ENCODE measurements around the gene KLF3.

The KLF3 gene

DNA sequence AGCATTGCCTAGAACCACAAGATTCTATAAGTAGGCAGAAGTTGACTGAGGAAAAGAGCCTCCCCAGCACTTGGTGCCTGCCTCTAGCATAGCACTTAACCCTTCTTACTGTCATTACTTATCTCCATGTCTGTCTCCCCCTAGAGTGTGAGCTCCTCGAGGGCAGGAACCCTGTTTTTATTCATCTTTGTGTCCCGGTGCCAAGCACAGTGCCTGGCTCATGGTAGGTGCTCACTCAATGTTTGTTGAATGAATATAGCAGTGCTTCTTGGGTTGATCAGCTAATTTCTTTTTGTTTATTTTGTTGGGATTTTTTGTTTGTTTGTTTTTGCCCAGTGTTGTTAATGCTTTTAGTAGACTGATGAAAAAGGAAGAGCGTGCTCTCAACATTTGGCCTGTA, 30.3 kb downstream of the KLF3 start:
- no peak for DNase-seq (ENCODE audit: low read depth in 1 of 2, low spot score in 1 of 2)

DNA sequence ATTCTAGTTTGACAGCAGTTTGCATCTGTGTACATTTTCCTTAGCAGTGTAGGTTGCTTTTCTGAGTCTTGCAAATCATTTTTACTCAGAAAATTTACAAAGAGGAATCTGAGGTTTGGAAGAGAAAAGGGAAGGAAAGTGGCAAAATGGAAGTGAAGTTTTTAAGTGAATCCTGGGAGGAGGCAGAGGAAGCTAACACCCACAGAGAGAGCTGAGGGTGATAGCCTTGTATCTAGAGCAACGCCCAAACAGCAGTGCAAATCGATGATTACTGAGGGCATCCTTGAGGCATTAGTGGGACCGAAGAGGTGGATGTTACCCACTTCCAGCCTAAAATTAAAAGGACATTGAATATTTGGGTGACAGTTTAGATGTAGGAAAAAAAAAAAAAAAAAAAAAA, 31.8 kb downstream of the KLF3 start:
- no peak for DNase-seq (ENCODE audit: low read depth in 1 of 2, low spot score in 1 of 2)

DNA sequence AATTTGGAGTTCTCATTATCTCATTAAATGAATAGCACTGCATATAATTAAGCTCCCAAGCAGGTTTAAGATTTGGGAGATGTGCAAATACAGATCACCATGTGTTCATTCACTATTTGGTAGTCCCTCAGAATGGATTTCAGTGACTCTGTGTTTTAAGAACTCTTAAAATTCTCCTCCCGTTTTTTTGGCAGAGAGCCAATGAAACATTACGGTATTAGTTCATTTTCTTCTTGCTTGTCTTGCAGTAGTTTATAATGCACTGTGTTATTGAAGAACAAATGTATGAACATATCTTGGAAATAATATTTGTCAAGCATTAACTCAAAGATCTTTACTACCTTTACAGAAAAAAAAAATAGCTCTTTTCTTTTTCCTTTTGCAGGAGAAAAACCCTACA, 32.7 kb downstream of the KLF3 start:
- DNase-seq (ENCODE audit: low read depth in 1 of 2, low spot score in 1 of 2): no peak

DNA sequence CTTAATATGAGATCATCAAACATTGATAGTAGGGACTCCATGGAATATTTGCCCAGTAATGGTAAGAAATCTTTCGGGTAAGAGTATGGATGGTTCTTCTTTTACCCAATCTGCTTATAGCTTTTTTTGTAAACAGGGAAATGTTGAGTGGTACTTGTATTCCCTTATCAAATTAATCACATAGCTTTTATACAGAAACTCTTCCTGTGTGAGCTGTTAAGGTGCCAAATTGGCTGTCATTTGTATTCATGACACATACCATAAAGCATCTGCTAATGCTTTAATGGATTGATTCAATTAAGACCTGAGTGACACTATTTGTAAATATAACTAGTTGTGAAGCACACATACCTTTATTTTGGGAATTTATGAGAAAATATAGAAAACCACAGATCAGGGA, 34.2 kb downstream of the KLF3 start:
- no peak for DNase-seq (ENCODE audit: low read depth in 1 of 2, low spot score in 1 of 2)

DNA sequence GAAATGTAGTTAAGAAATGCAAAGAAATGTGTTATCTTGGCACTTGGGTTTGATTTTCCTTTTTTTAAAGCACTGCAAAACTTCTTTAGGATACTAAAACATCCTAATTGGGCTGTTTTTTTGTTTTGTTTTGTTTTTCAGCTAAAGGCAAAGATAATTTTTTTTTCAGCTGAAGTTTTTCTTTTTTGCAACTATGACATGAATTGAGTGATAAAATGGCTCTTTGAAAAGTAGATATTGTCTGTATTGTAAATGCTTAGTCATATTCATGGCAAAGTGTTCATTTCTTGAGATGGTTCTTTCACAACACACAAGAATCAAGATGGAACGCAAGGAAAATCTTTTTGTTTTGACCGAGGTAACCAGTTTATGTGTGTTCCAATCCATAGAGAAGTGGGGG, 35.1 kb downstream of the KLF3 start:
- no peak for DNase-seq (ENCODE audit: low read depth in 1 of 2, low spot score in 1 of 2)

DNA sequence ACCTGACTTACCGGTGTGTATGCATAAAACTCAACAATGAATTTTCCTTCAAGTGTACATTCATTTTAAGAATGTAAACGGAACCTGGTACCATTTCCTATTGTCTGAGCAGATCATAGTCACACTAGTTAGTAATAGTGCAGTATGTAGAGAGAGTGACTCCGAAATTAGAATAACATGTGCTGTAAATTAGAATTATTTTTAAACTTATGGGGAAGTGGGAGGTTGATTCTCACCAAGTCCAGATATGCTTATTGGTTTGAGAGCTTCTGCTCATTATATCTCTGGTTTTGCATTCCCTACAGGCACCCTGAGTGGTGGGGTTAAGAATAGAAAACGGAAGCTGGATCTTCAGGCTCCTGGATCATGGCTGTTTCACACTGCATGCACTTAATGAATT, 39.6 kb downstream of the KLF3 start:
- no peak for DNase-seq (ENCODE audit: low read depth in 1 of 2, low spot score in 1 of 2)

DNA sequence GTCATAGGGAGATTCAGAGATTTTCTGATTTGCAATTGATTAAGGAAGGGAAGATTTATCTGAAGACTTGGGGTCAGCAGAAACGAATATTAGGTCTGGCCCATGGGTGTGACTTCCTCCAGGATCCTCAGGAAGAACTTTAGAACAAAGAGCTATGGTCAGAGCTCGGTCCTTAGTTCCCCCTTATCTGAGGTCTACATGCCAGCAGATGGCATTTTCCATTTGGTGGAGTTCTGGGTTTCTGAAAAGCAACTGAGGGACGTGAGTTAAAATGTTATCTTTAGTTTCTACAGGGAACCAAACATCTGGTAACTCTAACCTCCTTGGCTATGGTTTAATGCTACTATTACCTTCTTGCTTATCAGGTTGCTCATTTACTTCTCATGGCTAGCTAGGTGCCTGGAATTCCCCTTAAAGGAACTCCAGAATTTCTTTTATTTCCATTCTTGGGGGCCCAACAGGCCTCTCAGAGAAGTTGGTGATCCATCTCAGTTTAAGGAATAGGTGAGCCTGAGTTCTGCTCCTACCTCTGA, 40.7 kb downstream of the KLF3 start:
- no peak for DNase-seq (ENCODE audit: low read depth in 1 of 2, low spot score in 1 of 2)

DNA sequence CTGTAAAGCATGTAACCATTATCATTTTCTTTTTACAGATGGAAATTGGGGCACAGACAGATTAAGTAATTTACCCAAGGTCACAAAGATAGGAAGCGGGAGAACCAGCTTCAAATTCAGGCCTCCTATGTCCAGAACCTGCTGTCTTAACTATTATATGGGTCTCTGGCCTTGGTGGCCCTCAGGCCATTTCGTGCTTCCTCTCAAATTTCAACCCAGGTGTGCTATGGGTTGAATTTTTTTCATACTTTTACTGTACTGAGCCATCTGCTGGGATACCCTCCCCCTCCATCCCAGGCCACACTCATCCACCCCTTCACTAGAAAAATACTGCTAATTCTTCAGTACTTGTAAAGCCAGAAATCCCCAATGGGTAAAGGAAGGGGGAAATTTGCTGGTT, 42.3 kb downstream of the KLF3 start:
- no peak for DNase-seq (ENCODE audit: low read depth in 1 of 2, low spot score in 1 of 2)

DNA sequence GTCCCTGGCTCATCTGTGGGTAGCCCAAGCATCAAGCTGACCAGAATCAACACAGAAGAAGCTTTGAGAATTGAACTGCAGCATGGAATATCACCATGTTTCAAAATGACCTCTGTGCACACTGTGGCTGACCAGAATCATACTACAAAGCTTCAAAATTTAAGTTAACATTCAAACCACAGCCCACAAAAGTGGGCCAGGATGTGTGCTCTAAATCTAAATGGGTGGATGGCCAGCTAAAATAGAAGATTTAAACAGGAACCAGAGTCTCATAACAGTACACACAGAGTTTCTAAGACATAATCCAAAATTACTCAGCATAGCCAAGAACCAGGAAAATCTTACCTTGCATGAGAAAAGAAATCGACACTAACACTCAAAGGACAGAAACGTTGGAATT, 46.1 kb downstream of the KLF3 start:
- DNase-seq (ENCODE audit: low read depth in 1 of 2, low spot score in 1 of 2): no peak

DNA sequence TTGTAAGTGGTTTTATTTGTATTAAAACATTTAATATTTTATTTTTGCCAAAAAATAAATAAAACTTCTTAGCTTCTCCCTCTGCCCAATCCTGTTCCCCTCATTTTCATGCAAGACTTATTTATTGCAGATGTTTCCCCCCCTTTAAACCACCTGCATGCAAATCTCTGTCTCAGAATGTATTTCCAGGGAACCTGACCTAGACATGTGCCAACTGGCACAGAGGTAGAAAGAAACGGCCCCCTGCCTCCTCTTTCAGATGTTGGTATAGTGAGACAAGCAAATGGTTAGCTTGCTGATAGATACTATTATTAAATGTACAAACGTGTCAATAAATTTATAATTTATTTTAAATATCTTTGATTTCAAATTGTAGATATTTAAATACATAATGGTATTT, 47.1 kb downstream of the KLF3 start:
- DNase-seq (ENCODE audit: low read depth in 1 of 2, low spot score in 1 of 2): no peak

DNA sequence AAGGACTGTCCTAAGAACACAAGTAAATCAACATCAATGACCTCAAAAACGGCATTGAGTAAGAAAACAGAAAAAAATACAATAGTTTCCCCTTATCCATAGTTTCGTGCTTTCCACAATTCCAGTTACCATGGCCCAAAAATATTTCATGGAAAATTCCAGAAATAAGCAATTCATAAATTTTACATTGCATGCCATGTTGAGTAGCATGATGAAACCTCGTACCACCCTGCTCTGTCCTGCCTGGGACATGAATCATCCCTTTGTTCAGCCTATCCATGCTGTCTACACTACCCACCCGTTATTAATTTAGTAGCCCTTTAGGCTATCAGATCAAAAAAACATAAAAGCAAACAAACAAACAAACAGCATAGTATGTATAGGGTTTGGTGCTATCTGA, 51.1 kb downstream of the KLF3 start:
- DNase-seq (ENCODE audit: low read depth in 1 of 2, low spot score in 1 of 2): no peak

DNA sequence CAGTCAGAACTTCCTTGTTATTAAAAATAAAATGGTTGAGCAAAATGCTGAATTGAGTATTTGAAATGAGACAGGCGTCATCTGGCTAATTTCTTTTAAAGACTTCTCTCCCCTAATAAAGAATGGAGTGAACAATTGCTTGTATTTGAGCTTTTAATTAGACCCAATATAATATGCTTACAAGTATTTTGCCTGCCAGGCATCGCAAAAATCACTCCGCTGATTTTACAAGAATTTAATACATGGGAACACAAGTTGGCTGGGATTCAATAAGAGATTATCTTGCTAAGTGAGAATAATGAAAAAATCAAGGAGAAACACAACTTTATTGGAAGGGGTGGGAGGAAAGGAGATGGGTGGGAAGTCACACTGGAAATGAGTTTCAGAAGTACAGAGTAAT, 52.3 kb downstream of the KLF3 start:
- DNase-seq (ENCODE audit: low read depth in 1 of 2, low spot score in 1 of 2): no peak

DNA sequence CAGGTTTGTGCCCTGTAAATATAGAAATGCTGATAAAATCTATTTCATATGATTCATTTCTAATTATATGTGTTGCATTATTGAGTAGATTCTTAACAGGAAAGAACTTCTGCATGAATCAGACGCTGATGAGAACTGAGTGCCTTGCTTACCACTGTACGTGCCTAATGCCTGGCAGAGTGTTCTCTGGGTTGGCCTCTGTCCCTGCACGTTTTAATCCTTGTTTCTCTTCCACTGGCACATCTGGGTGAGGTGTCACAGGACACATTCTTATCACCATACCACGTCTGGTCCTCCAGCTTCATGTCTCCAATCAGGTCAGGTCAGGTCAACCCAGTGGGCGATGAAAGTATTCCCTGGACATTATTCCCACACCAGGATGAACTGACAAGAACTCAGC, 53.6 kb downstream of the KLF3 start:
- no peak for DNase-seq (ENCODE audit: low read depth in 1 of 2, low spot score in 1 of 2)

DNA sequence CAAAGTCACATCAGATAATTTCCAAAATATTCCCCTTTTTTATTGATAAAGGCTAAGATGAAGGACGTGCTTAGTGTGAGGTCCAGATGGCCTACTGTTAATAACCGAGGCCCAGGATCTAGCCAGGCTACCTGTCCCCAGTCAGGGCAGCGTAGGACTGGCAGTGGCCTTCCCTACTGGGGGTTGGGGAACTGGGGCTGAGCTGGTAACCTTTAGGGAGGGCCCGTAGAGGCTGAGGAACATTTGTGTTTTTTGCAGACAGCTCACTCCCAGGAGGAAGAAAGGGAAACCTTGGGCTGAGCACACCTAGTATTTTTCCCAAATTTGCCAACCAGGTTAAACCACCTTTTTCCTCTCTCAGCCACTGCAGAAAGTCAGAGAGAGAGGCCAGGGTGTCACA, 59.1 kb downstream of the KLF3 start:
- DNase-seq (ENCODE audit: low read depth in 1 of 2, low spot score in 1 of 2): no peak

DNA sequence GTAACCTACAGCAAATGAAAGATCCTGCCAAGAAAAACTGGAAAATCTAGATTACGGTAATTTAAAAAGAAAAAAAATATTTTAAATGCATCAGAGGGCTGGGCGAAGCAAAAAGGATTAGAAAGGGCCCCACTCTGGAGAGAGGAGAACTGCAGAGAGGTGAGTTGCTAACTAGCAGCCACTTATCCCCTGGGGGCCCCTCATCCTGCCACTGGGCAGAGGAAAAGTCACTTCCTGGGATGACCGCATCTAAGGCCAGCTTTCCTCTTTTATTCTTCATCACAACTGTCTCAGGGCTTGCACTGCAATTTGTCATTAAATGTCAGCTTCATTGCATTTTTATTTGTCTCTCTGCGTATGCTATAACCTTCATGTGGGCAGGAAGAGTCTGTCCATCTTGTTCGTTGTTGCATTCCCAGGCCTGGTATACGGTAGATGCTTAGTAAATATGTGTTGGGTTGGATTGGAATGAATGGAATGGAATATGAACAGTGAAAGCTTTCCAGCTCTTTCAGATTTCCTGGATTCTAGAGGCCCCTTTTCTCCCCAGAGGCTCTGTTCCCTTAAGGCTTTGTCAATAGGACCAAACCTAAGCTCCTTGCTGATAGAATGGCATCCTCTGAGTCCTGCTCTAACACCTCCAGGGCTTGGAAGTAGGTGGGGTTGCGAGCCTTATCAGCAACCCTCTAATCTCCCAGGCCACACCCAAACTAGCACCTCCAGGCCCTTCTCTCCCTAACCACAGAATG, 59.9 kb downstream of the KLF3 start:
- no peak for DNase-seq (ENCODE audit: low read depth in 1 of 2, low spot score in 1 of 2)

DNA sequence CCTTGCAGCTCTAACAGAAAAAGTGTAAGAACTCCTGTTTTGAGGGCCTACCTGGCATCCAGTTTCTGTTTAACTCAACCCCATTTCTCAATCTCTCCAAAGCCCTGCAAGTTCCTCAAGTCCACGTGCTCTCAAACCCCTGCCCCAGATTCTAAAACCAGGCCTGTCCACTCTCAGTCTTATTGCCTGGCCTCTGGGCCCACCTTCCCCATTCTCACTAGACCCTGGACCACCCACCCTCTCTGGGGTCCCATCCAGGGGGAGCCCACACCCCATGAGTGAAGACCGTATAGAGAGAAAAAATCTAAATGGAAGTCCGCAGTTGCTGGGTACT, 60.4 kb downstream of the KLF3 start:
- no peak for DNase-seq (ENCODE audit: low read depth in 1 of 2, low spot score in 1 of 2)

DNA sequence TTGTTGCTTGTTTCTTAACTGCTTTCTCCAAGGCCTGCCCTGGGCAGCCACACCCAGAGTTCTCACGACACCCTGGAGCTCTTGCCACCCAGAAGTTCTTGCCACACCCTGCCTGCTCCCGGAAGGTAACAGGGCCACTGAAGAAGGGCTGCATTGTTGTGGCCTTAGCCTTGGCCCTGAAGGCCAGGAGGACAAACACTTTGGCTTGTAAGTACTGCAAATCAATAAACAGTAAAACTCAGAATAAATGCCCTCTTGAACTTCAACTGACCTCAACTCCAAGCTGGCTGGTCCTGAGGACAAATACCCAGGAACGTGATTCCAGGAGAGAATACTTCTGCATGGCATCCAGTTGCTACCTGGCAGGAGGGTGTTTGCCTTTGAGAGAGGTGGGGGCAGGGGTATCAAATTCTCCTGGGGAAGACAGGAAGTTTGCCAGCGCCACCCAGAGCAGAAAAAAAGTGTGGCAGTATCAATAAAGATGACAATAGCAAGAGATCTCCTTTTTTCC, 64.7 kb downstream of the KLF3 start:
- DNase-seq (ENCODE audit: low read depth in 1 of 2, low spot score in 1 of 2): no peak

DNA sequence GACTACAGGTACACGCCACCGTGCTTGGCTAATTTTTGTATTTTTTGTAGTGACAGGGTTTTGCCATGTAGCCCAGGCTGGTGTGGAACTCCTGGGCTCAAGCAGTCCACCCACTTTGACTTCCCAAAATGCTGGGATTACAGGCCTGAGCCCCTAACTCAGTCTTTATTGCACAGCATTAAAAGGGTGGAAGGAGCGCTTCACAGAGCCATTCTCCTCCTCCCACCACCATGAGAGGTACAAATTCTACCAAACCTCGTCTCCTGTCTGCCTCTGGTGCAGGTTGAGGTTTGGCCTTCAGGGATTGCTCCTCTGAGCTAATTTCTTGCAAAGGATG, 66.5 kb downstream of the KLF3 start:
- DNase-seq (ENCODE audit: low read depth in 1 of 2, low spot score in 1 of 2): no peak

DNA sequence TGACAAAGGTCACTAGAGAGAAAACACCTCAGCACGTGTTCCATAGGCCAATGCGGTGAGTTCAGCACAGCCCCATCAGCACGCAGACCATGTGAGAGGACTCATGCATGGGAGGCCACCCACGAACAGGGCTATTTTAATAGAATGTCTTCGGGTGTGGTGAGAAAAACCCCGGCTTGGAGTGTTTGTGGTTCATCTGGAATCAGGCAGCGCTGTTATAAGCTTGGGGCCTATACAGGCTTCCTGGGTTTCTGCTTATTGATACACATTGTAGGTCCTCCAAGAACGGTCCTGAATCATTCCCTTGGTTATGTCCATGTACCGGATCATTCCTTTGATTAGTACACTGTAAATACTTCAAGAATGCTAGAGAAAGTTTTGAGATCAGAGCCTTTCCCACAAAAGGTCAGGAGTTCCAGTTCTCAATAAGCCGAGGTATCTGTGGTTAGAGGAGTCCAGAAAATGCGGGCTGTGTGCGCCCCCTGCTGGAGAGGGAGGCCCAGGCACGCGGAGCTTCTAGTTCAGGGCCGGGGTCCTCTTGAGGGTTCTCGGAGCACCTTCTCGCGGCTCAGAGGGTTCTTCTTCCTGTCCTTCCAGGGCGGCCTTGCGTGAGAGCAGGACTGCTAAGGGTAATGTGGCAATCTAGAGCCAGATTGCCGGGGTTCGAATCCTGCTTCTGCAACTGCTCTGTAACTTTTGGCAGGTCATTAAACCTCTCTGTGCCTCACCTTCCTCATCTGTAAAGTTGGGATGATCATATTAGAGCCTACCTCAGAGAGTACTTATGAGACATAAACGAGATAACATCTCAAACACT, 67.0 kb downstream of the KLF3 start:
- DNase-seq (ENCODE audit: low read depth in 1 of 2, low spot score in 1 of 2): peak; percentile 57 to 83

DNA sequence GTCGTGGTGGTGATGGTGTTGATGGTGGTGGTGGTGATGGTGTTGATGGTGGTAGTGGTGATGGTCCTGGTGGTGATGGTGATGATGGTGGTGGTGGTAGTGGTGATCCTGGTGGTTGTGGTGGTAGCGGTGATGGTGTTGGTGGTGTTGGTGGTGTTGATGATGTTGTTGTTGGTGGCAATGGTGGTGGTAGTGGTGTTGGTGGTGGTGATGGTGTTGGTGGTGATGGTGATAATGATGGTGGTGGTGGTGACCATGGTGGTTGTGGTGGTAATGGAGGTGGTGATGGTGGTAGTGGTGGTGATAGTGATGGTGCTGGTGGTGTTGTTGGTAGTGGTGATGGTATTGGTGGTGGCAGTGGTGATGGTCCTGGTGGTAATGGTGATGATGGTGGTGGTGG, 69.7 kb downstream of the KLF3 start:
- no peak for DNase-seq (ENCODE audit: low read depth in 1 of 2, low spot score in 1 of 2)

DNA sequence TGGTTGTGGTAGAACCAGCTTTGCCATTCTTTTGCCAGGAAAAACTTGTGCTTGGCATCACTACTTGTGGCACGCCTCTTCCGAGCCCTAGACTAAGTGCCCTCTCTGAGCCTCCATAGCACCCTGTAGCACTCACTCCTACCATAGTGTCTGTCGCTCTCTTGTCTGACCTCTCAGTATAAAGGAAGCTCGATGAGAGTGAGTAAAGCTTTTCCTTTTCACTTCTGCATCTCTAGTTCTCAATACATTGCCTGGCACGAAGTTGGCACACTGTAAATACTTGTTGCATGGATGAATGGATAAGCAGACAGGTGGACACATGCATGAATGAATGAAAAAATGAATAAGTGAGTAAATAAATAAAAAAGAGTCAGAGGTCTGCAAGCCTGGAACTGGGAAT, 70.4 kb downstream of the KLF3 start:
- DNase-seq (ENCODE audit: low read depth in 1 of 2, low spot score in 1 of 2): no peak

DNA sequence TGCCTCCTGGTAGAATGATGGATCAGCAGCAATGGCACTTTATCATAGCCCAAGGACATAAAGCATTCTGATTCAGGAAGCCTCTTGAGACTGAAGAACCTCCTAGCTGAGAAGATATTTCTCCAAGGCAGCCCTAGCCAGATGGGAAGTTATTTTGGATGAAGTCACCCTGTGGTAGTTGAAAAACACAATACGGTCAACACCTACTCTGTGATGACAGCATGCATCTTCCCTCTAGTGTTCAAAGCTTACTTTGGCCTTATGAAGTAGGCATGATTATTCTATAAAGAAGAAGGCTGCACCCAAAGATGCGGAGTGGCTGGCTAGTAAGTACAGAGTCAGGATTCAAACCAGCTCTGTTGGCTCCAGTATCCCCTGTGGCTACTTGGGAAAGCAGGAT, 70.9 kb downstream of the KLF3 start:
- no peak for DNase-seq (ENCODE audit: low read depth in 1 of 2, low spot score in 1 of 2)

DNA sequence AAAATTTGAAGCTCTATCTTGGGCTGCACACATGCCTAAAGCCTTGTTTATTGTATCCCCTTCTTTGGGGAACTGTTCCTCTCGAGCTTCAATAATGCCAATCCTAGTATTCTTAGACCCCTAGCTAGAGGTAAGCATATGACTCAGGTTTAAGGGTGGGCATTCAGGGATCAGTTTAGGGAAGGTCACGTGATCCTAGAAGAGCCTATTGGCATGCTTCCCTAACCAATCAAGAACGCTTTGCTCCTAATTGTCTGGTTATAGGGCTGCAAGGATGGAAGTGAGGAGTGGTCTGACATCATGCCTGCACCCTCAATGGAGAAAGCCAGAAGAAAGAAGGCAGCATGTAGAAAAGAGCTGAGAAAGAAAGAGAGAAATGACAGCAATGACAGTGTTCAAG, 71.9 kb downstream of the KLF3 start:
- no peak for DNase-seq (ENCODE audit: low read depth in 1 of 2, low spot score in 1 of 2)
